Mesothelial cell of epicardium (in vitro differentiated cells): ENCODE data around the gene CANT1. TPM values are rescaled to one million over a fixed set of nuclear protein-coding genes. Genes with fewer than 3 reads are reported as not detected.

Experiments used
- DNase-seq, 2 experiments: peaks; one replicate each; pipeline ENCODE4 v3.0.0; 2021; ENCODE audit warnings: low spot score in 2 of 2; ENCODE audit not compliant: unreplicated experiment in 2 of 2
- H3K27ac Mint-ChIP-seq: 2 replicates; pipeline ENCODE4 v1.8.0; 2021; ENCODE audit warnings: mixed read lengths
- H3K27me3 Mint-ChIP-seq: 2 replicates; pipeline ENCODE4 v1.8.0; 2021; ENCODE audit warnings: low read depth, mixed read lengths
- H3K36me3 Mint-ChIP-seq: 2 replicates; pipeline ENCODE4 v1.8.0; 2021; ENCODE audit warnings: mixed read lengths
- H3K4me1 Mint-ChIP-seq: 2 replicates; pipeline ENCODE4 v1.8.0; 2021; ENCODE audit warnings: mixed read lengths
- H3K4me3 Mint-ChIP-seq: 2 replicates; pipeline ENCODE4 v1.8.0; 2021; ENCODE audit warnings: mild to moderate bottlenecking, moderate library complexity, mixed read lengths
- H3K9me3 Mint-ChIP-seq: 2 replicates; pipeline ENCODE4 v1.8.0; 2021; ENCODE audit warnings: mixed read lengths
- total RNA-seq: library from RNA; stranded (reverse); gene quantifications from 3 replicates; pipeline ENCODE4 v1.2.1, GENCODE V29; 2021
- TF ChIP-seq, protein P1 (sequence below): fragments of 200-600 bp; sonication (generic); IDR thresholded peaks from one replicate; pipeline ENCODE4 v1.5.0; 2021; ENCODE audit warnings: antibody characterized with exemption; ENCODE audit not compliant: unreplicated experiment

The CANT1 gene
- total RNA-seq, 1 donor from 2014 or later: 68.2 TPM

DNA sequence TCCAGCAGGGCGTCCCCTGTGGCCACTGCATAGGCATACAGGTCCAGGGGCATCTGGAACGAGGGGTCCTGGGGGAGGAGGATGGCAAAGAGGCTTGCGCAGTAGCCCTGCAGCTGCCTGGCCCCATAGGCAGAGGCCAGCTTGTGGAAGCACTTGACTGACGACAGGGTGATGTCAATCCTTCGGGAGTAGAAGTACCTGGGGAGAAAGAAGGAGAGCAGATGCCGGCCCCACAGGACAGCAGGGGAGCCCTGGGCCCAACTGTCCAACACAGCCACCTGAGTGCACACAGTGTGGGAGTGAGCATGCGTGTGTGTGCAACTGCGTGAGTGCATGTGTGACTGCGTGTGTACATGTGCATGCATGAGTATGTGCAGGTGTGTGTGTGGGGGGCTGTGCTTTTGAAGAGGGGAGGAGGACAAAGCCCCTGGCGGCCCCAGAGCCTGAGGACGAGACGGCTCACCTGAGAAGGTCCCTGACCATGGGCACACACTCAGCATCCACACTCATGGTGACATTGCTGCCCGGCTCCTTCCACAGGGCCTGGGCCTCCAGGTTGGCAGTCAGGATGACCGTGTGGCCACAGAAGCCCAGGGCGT is 37.0 kb downstream of the CANT1 start:
- Mint-ChIP-seq H3K9me3 (no peaks in the 10 kb centered on the region), H3K4me1 (peaks cover 35% of the 10 kb centered on the region), H3K27ac (no peak overlapping the region), H3K4me3 (no peak overlapping the region), H3K27me3 (no peaks in the 10 kb centered on the region), H3K36me3 (peaks cover 6% of the 10 kb centered on the region)
- TF ChIP-seq, protein P1, sequence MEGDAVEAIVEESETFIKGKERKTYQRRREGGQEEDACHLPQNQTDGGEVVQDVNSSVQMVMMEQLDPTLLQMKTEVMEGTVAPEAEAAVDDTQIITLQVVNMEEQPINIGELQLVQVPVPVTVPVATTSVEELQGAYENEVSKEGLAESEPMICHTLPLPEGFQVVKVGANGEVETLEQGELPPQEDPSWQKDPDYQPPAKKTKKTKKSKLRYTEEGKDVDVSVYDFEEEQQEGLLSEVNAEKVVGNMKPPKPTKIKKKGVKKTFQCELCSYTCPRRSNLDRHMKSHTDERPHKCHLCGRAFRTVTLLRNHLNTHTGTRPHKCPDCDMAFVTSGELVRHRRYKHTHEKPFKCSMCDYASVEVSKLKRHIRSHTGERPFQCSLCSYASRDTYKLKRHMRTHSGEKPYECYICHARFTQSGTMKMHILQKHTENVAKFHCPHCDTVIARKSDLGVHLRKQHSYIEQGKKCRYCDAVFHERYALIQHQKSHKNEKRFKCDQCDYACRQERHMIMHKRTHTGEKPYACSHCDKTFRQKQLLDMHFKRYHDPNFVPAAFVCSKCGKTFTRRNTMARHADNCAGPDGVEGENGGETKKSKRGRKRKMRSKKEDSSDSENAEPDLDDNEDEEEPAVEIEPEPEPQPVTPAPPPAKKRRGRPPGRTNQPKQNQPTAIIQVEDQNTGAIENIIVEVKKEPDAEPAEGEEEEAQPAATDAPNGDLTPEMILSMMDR: no peak
- DNase-seq: no peak

DNA sequence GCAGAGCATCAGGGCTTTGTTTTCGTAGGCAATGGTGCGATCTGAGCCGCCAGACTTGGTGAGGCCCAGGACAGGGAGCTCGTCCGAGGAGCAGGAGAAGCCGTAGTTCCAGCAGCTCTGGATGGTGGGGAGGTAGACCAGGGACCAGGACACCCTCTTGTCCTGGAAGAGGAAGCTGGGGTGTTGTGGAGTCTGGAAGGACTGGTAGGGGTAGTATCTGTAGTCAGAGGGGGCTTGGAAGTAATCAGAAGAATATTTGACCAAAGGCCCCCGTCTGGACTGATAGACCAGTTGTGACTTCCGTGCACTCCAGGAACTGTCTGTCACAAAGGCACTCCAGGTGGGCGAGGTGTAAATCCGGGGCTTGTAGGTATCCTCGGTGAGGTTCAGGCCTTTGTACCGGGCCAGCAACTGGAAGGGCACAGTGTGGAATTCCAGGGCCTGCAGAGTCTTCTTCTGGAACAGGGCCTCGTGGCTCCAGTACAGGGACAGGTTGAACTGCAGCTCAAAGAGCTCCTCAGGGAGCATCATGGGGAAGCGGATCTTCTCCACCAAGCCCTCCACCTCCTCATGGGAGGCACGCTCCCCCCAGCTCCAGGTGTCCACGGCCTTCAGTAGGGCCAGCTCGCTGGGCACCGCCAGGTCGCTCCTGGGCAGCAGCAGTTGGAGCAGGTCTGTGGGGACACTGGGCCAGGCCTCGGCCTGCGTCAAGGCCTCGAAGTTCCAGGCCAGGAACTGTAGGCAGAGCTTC is 37.6 kb downstream of the CANT1 start:
- peaks cover 6% of the 10 kb centered on the region for H3K36me3 Mint-ChIP-seq
- peaks cover 28% of the 10 kb centered on the region for H3K4me1 Mint-ChIP-seq
- no peaks in the 10 kb centered on the region for H3K27me3 Mint-ChIP-seq
- no peaks in the 10 kb centered on the region for H3K9me3 Mint-ChIP-seq
- H3K4me3 Mint-ChIP-seq: no peak overlapping the region
- DNase-seq: no peak
- peak overlapping the region; percentile 92 for H3K27ac Mint-ChIP-seq
- TF ChIP-seq, protein P1: no peak

DNA sequence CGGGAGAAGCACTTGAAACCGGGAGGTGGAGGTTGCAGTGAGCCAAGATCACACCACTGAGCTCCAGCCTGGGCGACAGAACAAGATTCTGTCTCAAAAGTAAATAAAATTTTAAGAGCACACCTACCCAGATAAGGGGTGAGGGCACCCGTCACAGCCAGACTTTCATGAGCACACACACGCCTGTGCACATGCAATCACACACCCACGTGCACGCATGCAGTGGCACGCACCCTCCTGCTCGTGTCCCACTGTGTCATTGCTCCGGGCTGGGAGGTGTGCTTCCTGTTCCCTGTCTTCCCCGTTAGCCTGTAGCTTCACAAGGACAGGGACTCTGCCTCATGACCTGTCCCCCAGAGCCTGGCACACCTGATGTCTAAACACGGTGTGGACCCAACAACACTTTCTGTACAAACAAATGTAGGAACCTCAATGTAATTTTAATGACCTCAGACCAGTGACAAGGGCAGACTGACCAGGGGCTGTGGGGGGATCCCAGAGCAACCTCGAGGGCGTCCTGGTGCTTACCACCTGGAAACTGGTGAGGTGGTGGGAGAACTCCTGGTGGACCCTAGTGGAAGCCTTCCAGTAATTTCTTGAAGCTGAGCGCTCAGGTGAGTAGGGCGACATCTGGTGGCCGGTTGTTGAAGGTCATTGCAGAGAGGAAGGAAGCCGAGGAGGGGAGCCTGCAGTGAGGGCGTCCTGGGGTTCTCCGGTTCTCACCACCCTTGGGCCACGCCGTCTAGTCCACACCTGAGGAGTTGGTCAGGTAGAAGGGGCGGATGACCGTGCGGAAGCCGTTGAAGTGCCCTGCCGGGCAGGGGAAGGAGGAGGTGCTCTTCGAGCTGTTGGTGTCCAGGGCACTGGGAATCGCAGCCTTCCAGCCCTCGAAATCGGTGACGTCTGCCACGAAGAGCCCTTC is 38.5 kb downstream of the CANT1 start:
- Mint-ChIP-seq H3K9me3 (no peaks in the 10 kb centered on the region), H3K4me3 (no peak overlapping the region)

DNA sequence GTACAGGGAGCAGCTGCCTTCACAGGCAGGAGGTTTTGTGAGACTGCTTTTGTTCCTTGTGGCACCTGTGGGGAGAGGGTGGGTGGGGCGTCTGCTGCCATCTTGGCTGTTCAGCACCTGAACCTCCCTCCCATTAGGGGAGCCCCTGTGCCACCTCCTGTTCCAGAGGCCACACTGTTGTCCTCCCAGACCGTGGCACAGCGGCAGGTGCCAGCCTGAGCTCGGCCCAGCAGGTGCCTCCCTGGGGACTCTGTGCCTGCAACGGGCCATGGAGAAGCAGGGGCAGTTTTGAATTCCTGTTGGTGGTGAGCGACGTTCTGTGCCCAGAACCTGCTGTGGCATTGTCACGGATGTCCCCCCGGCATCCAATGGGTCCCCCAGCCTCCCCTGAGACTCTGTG is 39.7 kb downstream of the CANT1 start:
- TF ChIP-seq, protein P1: no peak
- H3K27ac Mint-ChIP-seq: no peak overlapping the region
- H3K36me3 Mint-ChIP-seq: peaks cover 15% of the 10 kb centered on the region
- H3K4me1 Mint-ChIP-seq: peaks cover 14% of the 10 kb centered on the region
- no peaks in the 10 kb centered on the region for H3K9me3 Mint-ChIP-seq
- DNase-seq: no peak
- no peaks in the 10 kb centered on the region for H3K27me3 Mint-ChIP-seq
- H3K4me3 Mint-ChIP-seq: no peak overlapping the region

More for the DNA sequence above, 38.5 kb downstream of the CANT1 start:
- Mint-ChIP-seq H3K4me1 (peaks cover 25% of the 10 kb centered on the region), H3K27ac (peak overlapping the region; percentile 92), H3K27me3 (no peaks in the 10 kb centered on the region), H3K36me3 (peaks cover 11% of the 10 kb centered on the region)
- TF ChIP-seq, protein P1: peak; percentile 84
- DNase-seq: peak; percentile 60 to 85

DNA sequence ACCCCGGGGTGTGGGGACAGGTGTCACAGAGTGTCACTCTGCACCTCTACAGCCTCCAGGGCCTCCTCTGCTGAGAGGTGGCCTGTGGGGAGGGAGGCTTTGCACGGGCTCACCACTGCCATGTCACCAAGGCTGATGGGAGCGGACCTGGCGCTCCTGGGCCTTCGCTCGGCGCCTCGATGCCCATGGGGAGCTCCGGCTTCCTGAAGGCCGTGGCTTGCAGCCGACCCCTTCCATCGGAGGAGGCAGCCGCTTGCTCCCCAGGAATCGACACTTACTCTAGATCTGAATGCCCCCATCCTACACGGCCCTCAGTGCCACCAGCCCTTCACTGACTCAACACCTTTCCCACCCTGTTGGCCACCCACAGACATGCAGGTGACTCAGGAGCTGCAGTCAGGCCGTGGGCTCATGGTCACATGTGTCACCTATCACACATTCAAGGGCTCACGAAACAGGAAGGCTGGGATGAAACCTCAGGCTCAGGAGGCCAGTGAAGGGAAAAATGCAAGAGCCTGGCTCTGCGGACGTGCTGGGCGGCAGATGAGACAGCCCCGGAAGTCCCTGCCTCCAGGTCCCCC is 41.7 kb downstream of the CANT1 start:
- H3K4me1 Mint-ChIP-seq: peaks cover 10% of the 10 kb centered on the region

More for the DNA sequence above, 41.7 kb downstream of the CANT1 start:
- no peaks in the 10 kb centered on the region for H3K27me3 Mint-ChIP-seq
- no peak for DNase-seq
- H3K9me3 Mint-ChIP-seq: no peaks in the 10 kb centered on the region
- peaks cover 15% of the 10 kb centered on the region for H3K36me3 Mint-ChIP-seq
- H3K27ac Mint-ChIP-seq: no peak overlapping the region
- no peak overlapping the region for H3K4me3 Mint-ChIP-seq
- TF ChIP-seq, protein P1: no peak
